GM21423 (cell line): ENCODE data around the gene MTG2.

Source experiments
- ATAC-seq: cut with Tn5 transposase; IDR thresholded peaks from one replicate; pipeline ENCODE4 v1.9.1; 2021; ENCODE audit warnings: mild to moderate bottlenecking, moderate library complexity; ENCODE audit not compliant: unreplicated experiment

MTG2 gene

GRCh38 chr20:62219101-62219991 lies 36.5 kb downstream of the MTG2 start:
- no peak for ATAC-seq

GRCh38 chr20:62219992-62220665 lies 37.3 kb downstream of the MTG2 start, which contains the start of gene HRH3:
Gene HRH3 (minus strand): TSS chr20:62220278. CDS start chr20:62219970, 308 bp downstream.
- peak; percentile 47 for ATAC-seq

GRCh38 chr20:62220666-62221568 lies 38.1 kb downstream of the MTG2 start:
- ATAC-seq: no peak

GRCh38 chr20:62222266-62222850 lies 39.5 kb downstream of the MTG2 start:
- ATAC-seq: no peak

GRCh38 chr20:62222972-62223371 lies 40.1 kb downstream of the MTG2 start:
- no peak for ATAC-seq

GRCh38 chr20:62223571-62223970 lies 40.7 kb downstream of the MTG2 start:
- no peak for ATAC-seq

- ATAC-seq: no peak
Measured at GRCh38 chr20:62224113-62224855, 41.5 kb downstream of the MTG2 start.

GRCh38 chr20:62225026-62225425 lies 42.2 kb downstream of the MTG2 start:
- ATAC-seq: no peak

- no peak for ATAC-seq
Measured at GRCh38 chr20:62225820-62226635, 43.2 kb downstream of the MTG2 start.

GRCh38 chr20:62226707-62227590 lies 44.1 kb downstream of the MTG2 start:
- ATAC-seq: no peak

GRCh38 chr20:62227591-62227976 lies 44.8 kb downstream of the MTG2 start:
- no peak for ATAC-seq

- ATAC-seq: no peak
Measured at GRCh38 chr20:62227977-62228958, 45.4 kb downstream of the MTG2 start.

GRCh38 chr20:62228982-62229545 lies 46.2 kb downstream of the MTG2 start:
- ATAC-seq: no peak

- ATAC-seq: no peak
Measured at GRCh38 chr20:62229667-62230066, 46.8 kb downstream of the MTG2 start.

GRCh38 chr20:62230276-62230675 lies 47.4 kb downstream of the MTG2 start:
- ATAC-seq: no peak

- no peak for ATAC-seq
Measured at GRCh38 chr20:62230696-62231095, 47.9 kb downstream of the MTG2 start.

GRCh38 chr20:62231292-62231691 lies 48.5 kb downstream of the MTG2 start:
- ATAC-seq: no peak
